IPS-20b (cell line): Measurements from ENCODE around the gene ITM2C.

Experiments used
- H3K27ac ChIP-seq: one replicate; pipeline ENCODE4 v1.5.1; 2013; ENCODE audit warnings: low read length
- H3K27me3 ChIP-seq: 2 replicates; pipeline ENCODE4 v1.6.1; 2013; ENCODE audit warnings: mild to moderate bottlenecking, low read length, inconsistent platforms; ENCODE audit not compliant: insufficient read depth
- H3K36me3 ChIP-seq: 2 replicates; pipeline ENCODE4 v1.6.1; 2013; ENCODE audit warnings: low read depth, mild to moderate bottlenecking, inconsistent platforms, low read length, moderate library complexity; ENCODE audit not compliant: insufficient read depth
- H3K4me1 ChIP-seq: 2 replicates; pipeline ENCODE4 v1.6.1; 2013; ENCODE audit warnings: mild to moderate bottlenecking, control low read depth, inconsistent platforms, low read length, moderate library complexity; ENCODE audit not compliant: insufficient read depth
- H3K4me3 ChIP-seq: 2 replicates; pipeline ENCODE4 v1.5.1; 2013; ENCODE audit warnings: mild to moderate bottlenecking, low read length, inconsistent platforms
- H3K9ac ChIP-seq: 2 replicates; pipeline ENCODE4 v1.6.1; 2013; ENCODE audit warnings: low read depth, mild to moderate bottlenecking, inconsistent platforms, low read length, moderate library complexity
- H3K9me3 ChIP-seq: 2 replicates; pipeline ENCODE4 v1.6.1; 2013; ENCODE audit warnings: mild to moderate bottlenecking, low read depth, low read length, inconsistent platforms; ENCODE audit not compliant: insufficient read depth

ITM2C gene

GRCh38 chr2:230906471-230907230, 41.9 kb downstream of the ITM2C start:
- H3K27ac ChIP-seq = no peak overlapping the region
- no peak overlapping the region for H3K9ac ChIP-seq

GRCh38 chr2:230907361-230908091, 42.8 kb downstream of the ITM2C start:
- Histone ChIP-seq H3K9me3 (no peaks in the 10 kb centered on the region), H3K4me3 (no peak overlapping the region), H3K27me3 (peaks cover 20% of the 10 kb centered on the region; the same call in 1 of the 2 replicates), H3K9ac (no peak overlapping the region), H3K4me1 (peaks cover 18% of the 10 kb centered on the region), H3K36me3 (no peaks in the 10 kb centered on the region), H3K27ac (no peak overlapping the region)

More at GRCh38 chr2:230906471-230907230, 41.9 kb downstream of the ITM2C start:
- no peaks in the 10 kb centered on the region for H3K9me3 ChIP-seq
- H3K27me3 ChIP-seq = peaks cover 20% of the 10 kb centered on the region; the same call in 1 of the 2 replicates
- H3K4me1 ChIP-seq = peaks cover 21% of the 10 kb centered on the region
- no peaks in the 10 kb centered on the region for H3K36me3 ChIP-seq
- H3K4me3 ChIP-seq = no peak overlapping the region

DNA sequence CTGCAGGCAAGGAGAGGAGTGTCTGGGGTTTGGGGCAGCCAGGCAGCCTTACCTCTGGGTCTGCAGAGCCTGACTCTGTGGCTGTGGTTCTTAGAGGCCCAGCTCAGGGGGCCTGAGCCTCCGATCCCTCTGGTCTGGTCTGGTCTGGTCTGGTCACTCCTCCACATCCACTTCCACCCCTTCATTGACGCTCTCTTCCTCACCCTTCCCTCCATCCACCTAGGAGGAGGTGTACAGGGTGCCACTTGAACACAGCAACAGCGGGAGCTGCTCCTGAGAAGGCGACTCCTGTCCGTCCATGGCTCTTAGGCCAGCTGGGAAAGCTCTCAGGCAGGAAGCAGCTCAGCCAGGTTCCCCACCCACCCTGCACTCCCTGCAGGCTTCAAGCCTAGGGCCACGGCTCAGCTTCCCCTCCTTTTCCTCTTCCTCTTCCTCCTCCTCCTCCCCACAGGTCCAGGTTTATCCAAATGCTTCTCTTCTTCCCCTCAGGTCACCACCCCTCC, 43.4 kb downstream of the ITM2C start:
- Histone ChIP-seq H3K27ac (no peak overlapping the region), H3K4me1 (peaks cover 13% of the 10 kb centered on the region), H3K4me3 (no peak overlapping the region)

GRCh38 chr2:230908595-230909191, 44.0 kb downstream of the ITM2C start:
- H3K9ac ChIP-seq = no peak overlapping the region

More for the DNA sequence above, 43.4 kb downstream of the ITM2C start:
- no peaks in the 10 kb centered on the region for H3K9me3 ChIP-seq
- no peak overlapping the region for H3K9ac ChIP-seq
- H3K36me3 ChIP-seq = no peaks in the 10 kb centered on the region
- peaks cover 20% of the 10 kb centered on the region; the same call in 1 of the 2 replicates for H3K27me3 ChIP-seq

GRCh38 chr2:230909841-230910545, 45.3 kb downstream of the ITM2C start:
- Histone ChIP-seq H3K9ac (no peak overlapping the region), H3K4me1 (peaks cover 6% of the 10 kb centered on the region), H3K27ac (no peak overlapping the region), H3K9me3 (no peaks in the 10 kb centered on the region), H3K27me3 (peaks cover 7% of the 10 kb centered on the region; the same call in 1 of the 2 replicates), H3K4me3 (no peak overlapping the region), H3K36me3 (no peaks in the 10 kb centered on the region)

More at GRCh38 chr2:230908595-230909191, 44.0 kb downstream of the ITM2C start:
- Histone ChIP-seq H3K4me1 (peaks cover 8% of the 10 kb centered on the region), H3K27me3 (peaks cover 20% of the 10 kb centered on the region; the same call in 1 of the 2 replicates), H3K36me3 (no peaks in the 10 kb centered on the region), H3K9me3 (no peaks in the 10 kb centered on the region), H3K27ac (no peak overlapping the region), H3K4me3 (no peak overlapping the region)

GRCh38 chr2:230910546-230911177, 45.9 kb downstream of the ITM2C start:
- Histone ChIP-seq H3K27me3 (no peaks in the 10 kb centered on the region; the same call in 1 of the 2 replicates), H3K9me3 (no peaks in the 10 kb centered on the region), H3K36me3 (no peaks in the 10 kb centered on the region), H3K4me3 (no peak overlapping the region), H3K4me1 (no peaks in the 10 kb centered on the region; the same call in none of the 2 replicates), H3K9ac (no peak overlapping the region), H3K27ac (no peak overlapping the region)

- H3K27ac ChIP-seq = no peak overlapping the region
- H3K9ac ChIP-seq = no peak overlapping the region
- no peaks in the 10 kb centered on the region for H3K36me3 ChIP-seq
- no peak overlapping the region for H3K4me3 ChIP-seq
- no peaks in the 10 kb centered on the region; the same call in 1 of the 2 replicates for H3K4me1 ChIP-seq
- H3K9me3 ChIP-seq = no peaks in the 10 kb centered on the region
- no peaks in the 10 kb centered on the region for H3K27me3 ChIP-seq
These were observed 47.3 kb downstream of the ITM2C start for GRCh38 chr2:230912046-230912445.

GRCh38 chr2:230912724-230913123, 48.0 kb downstream of the ITM2C start:
- no peaks in the 10 kb centered on the region; the same call in 1 of the 2 replicates for H3K4me1 ChIP-seq

GRCh38 chr2:230913406-230914143, 48.8 kb downstream of the ITM2C start:
- no peak overlapping the region for H3K27ac ChIP-seq
- H3K4me3 ChIP-seq = no peak overlapping the region
- no peaks in the 10 kb centered on the region for H3K27me3 ChIP-seq
- H3K4me1 ChIP-seq = no peaks in the 10 kb centered on the region
- no peaks in the 10 kb centered on the region for H3K9me3 ChIP-seq
- H3K36me3 ChIP-seq = no peaks in the 10 kb centered on the region
- H3K9ac ChIP-seq = no peak overlapping the region

More at GRCh38 chr2:230912724-230913123, 48.0 kb downstream of the ITM2C start:
- Histone ChIP-seq H3K9me3 (no peaks in the 10 kb centered on the region), H3K36me3 (no peaks in the 10 kb centered on the region), H3K9ac (no peak overlapping the region), H3K4me3 (no peak overlapping the region), H3K27ac (no peak overlapping the region), H3K27me3 (no peaks in the 10 kb centered on the region)

- H3K4me1 ChIP-seq = no peaks in the 10 kb centered on the region
- H3K4me3 ChIP-seq = no peak overlapping the region
- no peak overlapping the region for H3K27ac ChIP-seq
- H3K36me3 ChIP-seq = no peaks in the 10 kb centered on the region
- H3K27me3 ChIP-seq = no peaks in the 10 kb centered on the region
- no peaks in the 10 kb centered on the region for H3K9me3 ChIP-seq
- no peak overlapping the region for H3K9ac ChIP-seq
These were observed 50.1 kb downstream of the ITM2C start for GRCh38 chr2:230914886-230915285.
